Sigmoid colon (tissue), 4 donors: ENCODE results near the gene TBXA2R.

Experiments used
- CTCF ChIP-seq, 4 experiments: fragments of 450-650 bp in 3 of 4; fragments of 200-600 bp in 1 of 4; IDR thresholded peaks; one replicate each; pipeline ENCODE4 v1.5.1; 2016 to 2019; ENCODE audit warnings: antibody characterized with exemption in 4 of 4, mild to moderate bottlenecking in 3 of 4, moderate library complexity in 2 of 4
- POLR2AphosphoS5 ChIP-seq, 4 donors: sonication (generic); formaldehyde crosslinking; IDR thresholded peaks; one replicate each; pipeline ENCODE4 v1.6.1; 2017; ENCODE audit warnings: antibody characterized with exemption in 4 of 4

DNA sequence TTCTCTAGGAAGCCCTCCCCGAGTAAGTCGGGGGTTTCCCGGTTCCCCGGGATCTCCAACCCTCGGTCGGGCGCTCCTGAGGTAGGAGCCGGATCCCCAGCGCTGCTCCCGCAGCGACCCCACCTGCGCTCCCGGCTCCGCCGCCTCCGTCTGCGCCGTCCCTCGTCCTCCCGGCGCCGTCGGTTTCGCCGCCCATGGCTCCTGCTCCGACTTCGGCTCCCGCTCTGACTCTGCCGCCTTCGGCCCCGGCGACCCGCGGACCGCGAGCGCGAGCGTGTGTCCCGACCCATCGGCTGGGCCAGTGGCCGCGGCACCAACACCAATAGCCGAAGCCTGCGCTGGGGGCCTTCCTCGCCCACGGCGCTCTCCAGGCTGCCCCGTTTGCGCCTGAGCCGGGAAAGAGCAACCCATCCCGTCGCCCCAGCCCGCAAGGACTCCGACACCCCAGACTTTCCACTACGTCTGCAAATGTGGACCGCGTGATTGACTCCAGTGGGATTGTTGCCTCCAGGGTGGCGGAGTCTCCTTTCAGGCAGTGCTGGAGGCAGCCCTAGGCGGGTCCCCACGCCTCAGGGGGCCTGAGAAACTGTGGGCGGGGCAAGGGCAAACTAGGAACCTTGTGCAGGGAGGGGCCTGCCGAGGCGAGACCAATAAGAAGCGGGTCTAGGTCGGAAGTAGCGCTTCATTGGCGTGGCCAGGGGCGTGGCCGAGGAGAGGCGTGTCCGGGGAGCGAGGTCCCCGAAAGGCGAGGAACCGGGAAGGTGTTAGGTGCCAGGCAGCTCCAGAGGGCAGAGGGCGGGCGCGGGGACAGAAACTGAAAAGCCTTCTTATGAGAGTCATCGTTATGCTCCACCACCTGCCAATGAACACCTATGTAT is 20.0 kb upstream of the TBXA2R start, which contains the start of gene CACTIN:
- TF ChIP-seq CTCF (IDR thresholded peaks at IDR 0.05), result no peak
- peak; percentile 81 to 95 (median 90) for TF ChIP-seq POLR2AphosphoS5 (IDR thresholded peaks at IDR 0.05)
